HG02798 (cell line): ENCODE results near the gene SERHL2.
A peak's percentile ranks its signal among the peaks of the same experiment; 100 is the strongest.
"Not testable (repeated sequence)": the region's sequence is repeated elsewhere in the genome, so short reads cannot be mapped to it uniquely, and the experiment has no call there.

Experiments used
- ATAC-seq: cut with Tn5 transposase; IDR thresholded peaks from one replicate; pipeline ENCODE4 v1.9.1; 2021; ENCODE audit warnings: mild to moderate bottlenecking; ENCODE audit not compliant: unreplicated experiment, poor library complexity

SERHL2 gene, protein sequence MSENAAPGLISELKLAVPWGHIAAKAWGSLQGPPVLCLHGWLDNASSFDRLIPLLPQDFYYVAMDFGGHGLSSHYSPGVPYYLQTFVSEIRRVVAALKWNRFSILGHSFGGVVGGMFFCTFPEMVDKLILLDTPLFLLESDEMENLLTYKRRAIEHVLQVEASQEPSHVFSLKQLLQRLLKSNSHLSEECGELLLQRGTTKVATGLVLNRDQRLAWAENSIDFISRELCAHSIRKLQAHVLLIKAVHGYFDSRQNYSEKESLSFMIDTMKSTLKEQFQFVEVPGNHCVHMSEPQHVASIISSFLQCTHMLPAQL

DNA sequence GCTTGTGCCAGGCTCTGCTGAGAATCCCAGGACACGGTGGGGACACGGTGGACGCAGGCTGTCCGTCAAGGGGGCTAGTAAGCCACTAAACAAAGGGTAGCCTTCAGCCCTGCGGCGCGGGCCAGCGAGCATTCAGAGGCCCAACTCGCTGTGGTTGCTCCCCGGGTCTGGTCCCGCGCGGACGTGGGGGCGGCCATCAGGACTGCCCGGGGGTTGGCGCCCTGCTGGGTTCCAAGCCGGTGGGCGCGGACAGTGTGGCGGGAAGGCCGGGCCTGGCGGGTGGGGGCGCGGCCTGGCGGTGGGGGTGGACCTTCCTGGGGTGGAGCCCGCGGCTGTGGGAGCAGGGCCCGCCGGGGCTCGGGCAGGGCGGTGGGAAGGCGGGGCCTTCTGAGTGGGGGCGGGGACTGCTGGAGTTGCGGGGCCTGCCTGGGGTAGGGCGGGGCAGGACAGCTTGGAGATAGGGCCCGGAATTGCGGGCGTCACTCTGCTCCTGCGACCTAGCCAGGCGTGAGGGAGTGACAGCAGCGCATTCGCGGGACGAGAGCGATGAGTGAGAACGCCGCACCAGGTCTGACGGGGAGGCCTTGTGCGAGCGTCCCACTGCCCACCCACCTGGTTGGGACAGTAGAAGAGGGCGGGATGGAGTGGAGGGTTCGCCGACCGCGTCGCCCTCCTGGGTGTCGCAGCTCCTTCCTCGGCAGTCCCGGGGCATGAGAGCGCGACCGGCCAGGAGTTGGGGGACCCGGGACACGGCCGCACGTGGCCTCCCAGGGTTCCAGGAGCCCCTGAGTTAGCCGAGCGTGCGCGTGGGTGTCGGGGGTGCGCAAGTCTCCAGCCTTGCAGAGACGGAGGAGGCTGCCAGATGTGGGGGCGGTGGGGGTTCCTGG lies at the start of gene SERHL2:
SERHL2 (plus strand) TSS at position 482 of the 887 bp plus-strand sequence; CDS start at position 547, 65 bp downstream.
- peak; percentile 76 for ATAC-seq

DNA sequence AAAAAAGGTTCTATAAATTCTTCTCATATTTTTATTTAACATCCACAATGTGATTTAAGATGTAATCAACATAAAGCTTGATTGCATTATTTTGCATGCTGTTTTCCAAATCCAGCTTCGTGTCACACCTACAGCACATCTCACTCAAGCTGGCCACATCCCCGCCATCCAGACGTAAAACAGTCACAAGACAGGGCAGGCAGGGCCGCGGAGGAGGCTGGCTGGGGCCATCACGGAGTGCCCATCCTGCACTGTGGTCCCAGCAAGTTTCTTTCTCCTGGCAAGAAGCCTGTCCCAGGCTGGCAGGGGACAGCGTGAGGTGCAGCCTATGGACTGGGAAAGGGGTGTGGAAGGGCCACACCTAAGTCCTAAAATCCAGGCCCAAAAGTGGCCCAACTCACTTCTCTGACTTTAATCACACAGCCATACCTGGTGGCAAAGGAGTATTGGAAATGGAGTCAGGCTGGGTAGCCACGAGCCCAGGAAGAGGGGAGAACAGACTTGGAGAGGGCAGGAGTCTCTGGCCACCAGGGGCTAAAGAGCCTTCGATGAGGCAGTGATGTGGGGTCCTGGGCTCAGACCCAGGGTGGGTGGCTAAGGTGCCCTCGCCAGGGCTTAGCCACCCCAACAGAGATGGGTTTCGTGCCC lies 45.3 kb upstream of the SERHL2 start:
- ATAC-seq: not testable (repeated sequence)

DNA sequence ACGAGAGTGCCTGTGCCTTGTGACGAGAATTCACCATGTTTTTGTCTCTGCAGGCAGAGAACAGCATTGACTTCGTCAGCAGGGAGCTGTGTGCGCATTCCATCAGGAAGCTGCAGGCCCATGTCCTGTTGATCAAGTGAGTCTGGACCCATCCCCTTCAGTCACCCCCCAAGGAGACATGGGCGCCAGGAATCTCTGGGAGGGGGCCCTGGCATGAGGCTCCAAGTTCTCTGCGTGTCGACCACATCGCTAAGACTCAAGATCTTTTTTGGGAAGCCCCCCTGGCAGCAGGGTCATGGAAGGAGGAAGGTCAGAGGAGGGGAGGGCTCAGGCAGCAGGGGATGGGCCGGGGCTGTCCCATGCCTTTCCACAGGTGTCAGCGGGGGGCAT lies 44.8 kb upstream of the SERHL2 start:
- not testable (repeated sequence) for ATAC-seq

DNA sequence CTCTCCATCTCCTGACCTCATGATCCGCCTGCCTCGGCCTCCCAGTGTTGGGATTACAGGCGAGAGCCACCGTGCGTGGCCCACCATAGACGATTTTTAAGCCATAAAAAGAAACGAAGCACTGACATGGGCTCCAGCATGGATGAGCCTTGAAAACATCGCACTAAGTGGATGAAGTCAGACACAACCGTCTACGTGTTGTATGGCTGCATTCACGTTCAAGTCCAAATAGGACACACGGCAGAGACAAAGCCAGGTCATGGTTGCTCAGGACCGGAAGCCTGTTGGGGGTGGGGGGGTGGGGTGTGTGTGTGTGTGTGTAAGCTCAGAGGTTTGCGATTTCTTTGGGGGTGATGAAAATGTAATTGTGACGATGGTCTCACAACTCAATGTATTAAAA lies 44.2 kb upstream of the SERHL2 start:
- ATAC-seq: no peak

DNA sequence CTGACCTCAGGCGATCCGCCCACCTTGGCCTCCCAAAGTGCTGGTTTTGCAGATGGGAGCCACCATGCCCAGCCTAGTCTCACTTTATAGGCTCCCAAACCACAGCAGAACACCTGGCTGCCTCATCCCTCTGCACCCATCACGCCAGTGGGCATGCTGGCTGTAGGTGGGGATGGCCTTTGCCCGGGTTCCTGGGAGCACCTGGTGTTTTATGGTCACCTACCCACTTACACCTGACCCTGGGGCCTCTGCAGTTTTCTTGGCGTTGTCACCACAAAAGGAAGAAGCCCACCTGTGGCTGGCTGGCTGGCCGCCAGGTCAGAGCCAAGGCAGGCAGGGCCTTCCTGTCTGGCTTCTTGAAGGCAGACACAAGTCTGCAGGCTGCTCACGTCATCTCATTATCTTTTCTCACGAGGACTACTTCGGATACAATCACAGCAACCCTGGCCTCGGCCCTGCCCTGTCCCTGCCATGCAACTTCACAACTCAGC lies 42.3 kb upstream of the SERHL2 start:
- no peak for ATAC-seq

DNA sequence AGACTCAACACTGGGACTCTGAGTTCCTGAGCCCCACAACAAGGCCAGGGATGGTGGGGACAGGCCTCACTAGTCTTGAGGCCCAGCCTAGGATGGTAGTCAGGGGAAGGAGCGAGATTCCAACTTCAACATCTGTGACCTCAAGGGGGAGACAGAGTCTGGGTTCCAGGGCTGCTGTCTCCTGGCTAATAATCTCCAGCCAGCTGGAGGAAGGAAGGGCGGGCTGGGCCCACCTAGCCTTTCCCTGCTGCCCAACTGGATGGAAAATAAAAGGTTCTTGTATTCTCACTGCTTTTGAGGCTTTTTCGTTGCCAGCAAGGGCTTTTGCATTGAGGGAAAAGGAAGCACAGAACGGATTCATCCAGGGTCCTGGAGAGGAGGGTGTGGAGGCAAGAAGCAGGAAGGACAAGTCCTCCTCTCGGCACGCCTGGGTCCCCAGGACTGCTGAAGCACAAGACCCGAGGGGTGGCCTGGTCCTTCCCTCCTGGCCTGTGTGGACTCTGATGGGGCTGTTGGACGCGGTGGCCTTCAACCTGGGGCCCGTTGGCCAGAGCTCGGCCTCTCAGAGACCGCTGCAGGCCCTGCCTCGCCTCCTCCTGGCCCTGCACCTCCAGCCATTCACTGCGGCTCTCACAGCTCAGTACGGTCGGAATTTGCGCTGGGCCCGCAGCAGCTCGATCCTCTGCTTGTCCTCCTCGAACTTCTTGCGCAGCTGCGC lies 41.3 kb upstream of the SERHL2 start:
- ATAC-seq: not testable (repeated sequence)

DNA sequence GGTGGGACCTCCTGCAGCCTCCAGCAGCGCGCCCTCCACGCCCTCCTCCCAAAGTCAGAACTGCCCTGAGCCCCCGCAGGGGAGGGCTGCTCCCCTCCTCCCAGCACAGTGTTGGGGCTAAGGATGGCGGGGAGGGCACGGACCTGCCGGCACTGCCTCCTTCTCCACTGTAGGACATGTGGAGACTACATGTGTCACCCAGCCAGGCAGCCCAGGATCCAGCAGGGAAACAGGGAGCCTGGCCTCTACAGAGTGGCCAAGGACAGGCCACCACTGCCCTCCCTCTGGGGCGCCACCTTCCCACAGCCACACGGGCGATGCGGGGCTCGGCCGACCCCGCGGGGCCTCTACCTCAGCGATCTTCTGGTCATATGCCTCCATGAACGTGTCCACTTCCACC lies 39.4 kb upstream of the SERHL2 start:
- not testable (repeated sequence) for ATAC-seq

DNA sequence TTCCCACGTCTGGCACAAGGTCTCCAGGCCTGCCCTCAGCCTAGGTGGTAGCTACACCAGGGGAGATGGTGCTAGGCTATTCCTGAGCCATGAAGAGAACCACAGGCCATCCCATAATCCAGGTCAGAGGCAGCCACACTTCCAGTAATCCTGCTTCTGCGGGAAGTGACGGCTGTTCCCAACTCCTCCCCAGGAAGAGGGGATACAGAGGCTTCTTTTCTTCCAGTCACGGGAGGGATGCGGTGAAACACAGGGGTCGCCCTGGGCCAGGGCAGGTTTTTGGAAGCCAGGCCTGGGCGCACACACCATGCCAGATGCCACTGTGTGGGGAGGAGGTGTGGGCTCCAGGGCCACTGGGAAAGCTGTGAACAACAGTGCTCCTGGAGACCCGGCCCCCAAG lies 38.5 kb upstream of the SERHL2 start:
- ATAC-seq: not testable (repeated sequence)

DNA sequence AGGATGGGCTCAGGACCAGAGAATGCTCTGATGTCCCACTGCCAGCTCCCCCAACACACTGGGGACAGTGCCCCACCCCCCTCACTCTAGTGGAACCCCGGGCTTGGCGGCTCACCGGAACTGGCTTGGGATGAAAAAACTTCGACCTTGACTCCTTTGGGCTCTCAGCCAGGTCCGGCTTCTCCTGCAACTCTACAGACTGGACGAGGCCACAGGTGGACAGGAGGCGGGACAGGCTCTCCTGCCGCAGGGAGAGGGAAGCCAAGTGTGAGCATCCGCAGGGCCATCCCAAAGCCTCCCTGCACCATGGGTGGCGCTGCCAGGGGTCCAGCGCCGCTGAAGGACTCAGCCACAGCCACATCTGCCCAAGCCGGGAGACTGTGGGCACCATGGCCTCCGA lies 37.9 kb upstream of the SERHL2 start:
- no peak for ATAC-seq

DNA sequence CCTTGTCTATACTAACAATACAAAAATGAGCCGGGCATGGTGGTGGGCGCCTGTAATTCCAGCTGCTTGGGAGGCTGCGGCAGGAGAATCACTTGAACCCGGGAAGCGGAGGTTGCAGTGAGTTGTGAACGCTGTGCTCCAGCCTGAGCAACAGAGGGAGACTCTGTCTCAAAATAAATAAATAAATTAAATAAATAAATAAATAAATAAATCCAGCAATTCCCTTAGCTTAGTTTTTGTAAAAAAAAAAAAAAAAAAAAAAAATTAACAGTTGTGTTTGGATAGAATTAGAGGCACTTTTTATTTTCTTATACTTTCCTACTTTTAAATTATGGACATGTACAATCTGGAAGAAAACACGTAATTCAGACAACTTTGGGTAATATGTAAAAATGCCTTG lies 36.7 kb upstream of the SERHL2 start:
- ATAC-seq: not testable (repeated sequence)

DNA sequence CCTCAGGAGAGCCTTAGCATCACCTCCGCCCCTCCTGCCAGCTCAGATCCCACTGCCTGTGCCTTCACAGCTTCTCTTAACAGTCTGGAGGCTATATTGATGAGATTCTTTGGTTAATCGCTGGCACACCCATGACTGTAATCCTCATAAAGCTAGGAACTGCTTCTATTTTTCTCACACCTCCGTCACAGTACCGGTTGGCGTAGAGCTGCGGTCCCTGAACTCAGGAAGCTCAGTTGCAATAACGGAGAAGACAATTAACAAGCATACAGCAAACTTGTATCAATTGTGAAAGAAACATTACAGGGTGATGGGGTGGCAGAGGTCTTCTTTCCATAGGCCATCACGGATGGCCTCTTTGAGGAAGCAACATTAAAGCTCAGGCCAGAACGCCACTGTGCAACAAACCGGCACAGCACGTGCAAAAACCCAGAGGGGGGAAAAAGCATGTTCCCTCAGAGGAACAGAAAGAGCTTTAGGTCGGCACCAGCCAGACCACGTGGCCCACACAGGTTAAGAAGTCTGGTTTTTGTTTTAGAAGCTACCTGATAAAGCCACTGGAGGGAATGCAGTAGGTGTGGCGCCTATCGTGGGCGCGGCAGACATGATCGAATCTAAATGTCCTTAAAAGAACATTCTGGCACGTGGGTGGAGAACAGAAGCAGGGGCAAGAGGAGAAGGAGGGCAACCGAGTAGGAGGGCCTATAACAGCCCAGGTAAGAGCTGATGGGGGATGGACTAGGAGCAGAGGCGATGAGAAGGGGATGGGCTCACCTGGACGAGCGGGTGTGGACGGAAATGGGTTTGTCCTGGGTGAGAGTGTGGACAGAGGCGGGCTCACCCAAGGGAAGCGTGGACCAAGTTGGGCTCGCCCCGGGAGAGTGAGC lies 34.9 kb upstream of the SERHL2 start:
- ATAC-seq: peak; percentile 16

DNA sequence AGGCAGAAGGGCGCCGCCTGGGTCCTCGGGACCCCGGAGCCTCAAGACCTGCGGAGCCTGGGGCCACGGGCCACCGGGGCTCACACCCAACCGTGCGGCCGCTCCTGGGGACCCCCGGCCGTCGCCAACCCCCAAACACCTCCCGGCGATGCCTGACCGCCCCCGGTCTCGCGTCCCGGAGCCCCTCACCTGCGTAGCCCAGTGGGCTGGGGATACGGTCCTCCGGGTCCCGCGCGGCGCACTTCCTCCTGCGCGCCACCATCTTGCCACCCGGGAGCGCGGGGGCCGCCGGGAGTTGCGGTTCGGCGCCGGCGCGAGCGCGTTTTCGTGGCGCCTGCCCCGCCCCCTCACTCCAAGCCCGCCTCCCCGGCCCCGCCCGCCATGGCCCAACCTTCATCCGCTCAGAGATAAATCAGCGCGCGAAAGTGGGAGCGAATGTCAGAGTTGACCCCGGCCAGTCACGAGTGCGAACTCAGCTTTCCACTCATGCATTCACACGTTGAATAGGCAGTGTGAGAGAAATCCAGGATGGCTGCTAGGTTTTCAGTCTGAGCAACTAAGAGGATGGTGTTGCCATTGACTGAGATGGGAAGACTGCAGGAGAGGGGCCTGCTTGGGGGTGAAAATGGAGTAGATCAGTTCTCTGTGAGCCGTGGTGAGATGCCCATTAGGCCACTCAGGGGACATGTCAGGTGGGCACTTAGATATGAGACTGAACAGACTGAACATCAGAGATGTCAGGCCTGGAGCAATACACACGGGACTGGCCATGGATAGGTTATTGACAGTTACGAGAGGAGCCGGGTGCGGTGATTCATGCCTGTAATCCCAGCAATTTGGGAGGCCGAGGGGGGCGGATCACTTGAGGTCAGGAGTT lies 34.0 kb upstream of the SERHL2 start, which contains the start of gene RRP7A:
RRP7A (minus strand) TSS at position 272 of the 877 bp plus-strand sequence; CDS start at position 262, 10 bp downstream.
- peak; percentile 86 for ATAC-seq

DNA sequence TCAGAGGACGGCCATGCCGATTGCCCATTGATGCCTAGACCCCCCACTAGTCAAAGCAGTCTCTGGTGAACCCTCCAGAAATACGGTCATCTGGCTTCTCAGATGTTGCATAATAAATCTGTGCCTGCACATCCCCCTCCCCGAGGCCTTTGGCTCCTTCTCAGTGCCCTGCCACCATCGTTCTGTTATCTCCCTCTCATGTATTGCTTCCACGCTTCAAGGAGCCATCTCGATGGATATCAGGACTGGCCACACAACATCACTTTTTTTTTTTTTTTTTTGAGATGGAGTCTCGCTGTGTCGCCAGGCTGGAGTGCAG lies 32.6 kb upstream of the SERHL2 start:
- ATAC-seq: no peak

DNA sequence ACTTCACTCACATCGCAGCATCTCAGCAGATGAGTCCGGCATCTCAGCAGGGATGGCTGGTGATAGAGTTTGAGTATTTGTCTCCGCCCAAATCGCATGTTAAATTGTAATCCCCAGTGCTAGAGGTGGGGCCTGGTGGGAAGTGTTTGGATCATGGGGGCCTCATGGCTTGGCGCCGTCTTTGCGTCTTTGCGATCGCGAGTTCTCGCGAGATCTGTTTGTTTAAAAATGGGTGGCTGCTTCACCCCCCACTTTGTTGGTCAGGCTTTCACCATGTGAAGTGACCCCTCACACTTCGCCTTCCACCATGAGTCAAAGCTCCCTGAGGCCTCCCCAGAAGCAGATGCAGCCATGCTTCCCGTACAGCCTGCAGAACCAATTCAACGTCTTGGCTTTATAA lies 31.2 kb upstream of the SERHL2 start:
- ATAC-seq: no peak

DNA sequence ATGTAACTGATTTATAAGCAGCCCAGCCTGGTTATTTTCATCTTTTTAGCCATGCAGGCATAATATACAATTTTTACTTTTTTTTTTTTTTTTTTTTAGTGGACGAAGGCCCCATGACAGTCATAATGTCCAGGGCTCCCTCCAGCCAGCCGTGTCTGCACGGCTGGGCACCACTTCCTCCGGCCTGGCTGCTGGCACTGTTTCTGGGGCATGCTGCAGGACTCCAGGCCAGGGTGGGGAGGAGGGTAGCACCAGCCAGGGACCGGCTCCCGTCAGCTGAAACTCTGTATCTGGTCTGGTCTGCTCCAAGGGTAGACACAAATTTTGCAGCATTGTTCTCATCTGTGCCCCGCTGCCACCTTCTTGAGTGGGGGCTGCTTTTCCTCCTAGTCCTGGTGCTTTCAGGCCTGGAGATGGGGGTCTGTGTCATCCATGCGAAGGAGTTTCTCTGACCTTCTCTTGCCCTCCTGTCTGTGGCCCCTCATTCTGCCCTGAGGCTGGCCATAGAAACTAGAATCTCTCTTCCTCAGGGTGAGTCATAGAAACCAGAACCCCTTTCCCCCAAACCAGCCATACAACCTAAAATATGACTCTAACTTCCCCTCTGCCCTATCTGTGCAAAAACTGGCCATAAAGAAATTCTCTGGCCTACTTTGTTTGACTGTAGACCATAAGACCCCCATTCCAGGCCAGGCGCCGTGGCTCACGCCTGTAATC lies 25.0 kb upstream of the SERHL2 start:
- no peak for ATAC-seq

DNA sequence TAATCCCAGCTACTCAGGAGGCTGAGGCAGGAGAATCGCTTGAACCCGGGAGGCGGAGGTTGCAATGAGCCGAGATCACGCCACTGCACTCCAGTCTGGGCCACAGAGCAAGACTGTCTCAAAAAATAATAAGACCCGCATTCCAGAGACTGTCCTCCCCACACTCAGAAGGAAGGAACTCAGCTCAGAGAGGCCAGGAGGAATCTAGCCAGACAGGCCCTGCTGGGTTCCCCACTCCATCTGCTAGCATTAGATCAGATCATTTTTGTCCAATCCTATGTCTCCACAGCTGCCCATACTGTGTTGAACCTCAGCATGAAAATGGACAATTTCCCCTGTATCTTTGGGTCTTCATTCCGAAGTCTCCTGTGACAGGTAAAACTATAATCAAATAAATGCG lies 24.3 kb upstream of the SERHL2 start:
- ATAC-seq: not testable (repeated sequence)

DNA sequence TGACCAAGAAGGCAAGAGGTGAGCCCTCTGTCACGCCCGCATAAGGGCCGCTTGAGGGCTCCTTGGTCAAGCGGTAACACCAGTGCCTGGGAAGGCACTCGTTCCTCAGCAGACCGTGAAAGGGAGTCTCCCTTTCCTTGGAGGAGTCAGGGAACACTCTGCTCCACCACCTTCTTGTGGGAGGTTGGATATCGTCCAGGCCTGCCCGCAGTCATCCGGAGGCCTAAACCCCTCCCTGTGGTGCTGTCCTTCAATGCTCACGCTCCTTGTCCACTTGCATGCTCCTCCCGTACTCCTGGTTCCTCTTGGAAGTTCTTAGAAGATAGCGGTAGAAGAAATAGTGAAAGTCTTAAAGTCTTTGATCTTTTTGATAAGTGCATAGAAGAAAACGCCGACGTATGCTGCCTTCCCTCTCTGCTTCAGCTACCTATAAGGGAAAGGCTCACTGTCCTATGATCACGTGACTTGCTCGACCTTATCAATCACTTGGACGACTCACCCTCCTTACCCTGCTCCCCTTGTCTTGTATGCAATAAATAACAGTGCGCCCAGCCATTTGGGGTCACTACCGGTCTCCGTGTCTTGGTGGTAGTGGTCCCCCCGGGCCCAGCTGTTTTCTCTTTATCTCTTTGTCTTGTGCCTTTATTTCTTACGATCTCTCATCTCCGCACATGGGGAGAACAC lies 22.2 kb upstream of the SERHL2 start:
- not testable (repeated sequence) for ATAC-seq
